ENCODE data around the gene PLSCR3. TPM values are rescaled to one million over a fixed set of nuclear protein-coding genes. Genes with fewer than 3 reads are reported as not detected.

Gene PLSCR3
- polyA plus RNA-seq, 1 experiment, result 76.1 TPM

DNA sequence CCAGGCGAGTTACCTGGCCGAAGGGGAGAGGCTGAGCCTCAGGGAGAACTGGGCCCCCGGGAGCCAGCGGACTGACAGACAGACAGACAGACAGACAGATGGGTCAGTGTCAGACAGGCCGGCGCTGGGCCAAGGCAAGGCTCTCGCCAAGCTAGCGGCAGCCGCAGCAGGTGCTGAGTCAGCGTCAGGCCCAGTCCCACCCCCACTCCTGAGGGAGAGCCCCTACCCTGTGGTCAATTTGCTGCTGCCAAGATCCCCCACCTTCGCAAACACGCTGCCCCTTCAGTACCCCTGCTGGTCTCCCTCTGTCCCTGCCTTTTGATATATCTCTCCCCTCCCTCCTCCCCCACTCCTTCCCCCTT, 46.5 kb upstream of the PLSCR3 start:
- no peaks in the 10 kb centered on the region for H3K36me3 ChIP-seq (ENCODE audit: control insufficient read depth, insufficient read depth, low read length)
- POLR2A ChIA-PET, result no interaction called here
- no peak overlapping the region for H3K4me3 ChIP-seq (ENCODE audit: low read depth, low read length)
- TF ChIP-seq, protein P1, sequence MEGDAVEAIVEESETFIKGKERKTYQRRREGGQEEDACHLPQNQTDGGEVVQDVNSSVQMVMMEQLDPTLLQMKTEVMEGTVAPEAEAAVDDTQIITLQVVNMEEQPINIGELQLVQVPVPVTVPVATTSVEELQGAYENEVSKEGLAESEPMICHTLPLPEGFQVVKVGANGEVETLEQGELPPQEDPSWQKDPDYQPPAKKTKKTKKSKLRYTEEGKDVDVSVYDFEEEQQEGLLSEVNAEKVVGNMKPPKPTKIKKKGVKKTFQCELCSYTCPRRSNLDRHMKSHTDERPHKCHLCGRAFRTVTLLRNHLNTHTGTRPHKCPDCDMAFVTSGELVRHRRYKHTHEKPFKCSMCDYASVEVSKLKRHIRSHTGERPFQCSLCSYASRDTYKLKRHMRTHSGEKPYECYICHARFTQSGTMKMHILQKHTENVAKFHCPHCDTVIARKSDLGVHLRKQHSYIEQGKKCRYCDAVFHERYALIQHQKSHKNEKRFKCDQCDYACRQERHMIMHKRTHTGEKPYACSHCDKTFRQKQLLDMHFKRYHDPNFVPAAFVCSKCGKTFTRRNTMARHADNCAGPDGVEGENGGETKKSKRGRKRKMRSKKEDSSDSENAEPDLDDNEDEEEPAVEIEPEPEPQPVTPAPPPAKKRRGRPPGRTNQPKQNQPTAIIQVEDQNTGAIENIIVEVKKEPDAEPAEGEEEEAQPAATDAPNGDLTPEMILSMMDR (IDR thresholded peaks at IDR 0.05; ENCODE audit: insufficient read depth, low read depth, low read length), result no peak
- H3K27me3 ChIP-seq (ENCODE audit: control insufficient read depth, insufficient read depth, low read length), result peaks cover 25% of the 10 kb centered on the region
- no peak for DNase-seq (ENCODE audit: low read depth)
- CTCF ChIA-PET, result interaction anchor here (1.0 to 2.3 kb wide), 6 partner anchors 36 to 620 kb away, joined by 3 to 17 read pairs (median 4); partner anchors contain the start of genes SENP3 and TMEM95

GRCh38 chr17:7440113-7440833, 45.9 kb upstream of the PLSCR3 start:
- H3K36me3 ChIP-seq (ENCODE audit: control insufficient read depth, insufficient read depth, low read length), result no peaks in the 10 kb centered on the region
- no peak for DNase-seq (ENCODE audit: low read depth)
- peak overlapping the region; percentile 38 for H3K4me3 ChIP-seq (ENCODE audit: low read depth, low read length)
- ChIA-PET CTCF (interaction anchor here (0.7 to 2.3 kb wide), 7 partner anchors 36 to 620 kb away, joined by 3 to 17 read pairs (median 3); partner anchors contain the start of genes SENP3, TMEM95 and ZBTB4), POLR2A (interaction anchor here (0.6 kb wide), 1 partner anchor 129 kb away, joined by 18 read pairs; no protein-coding TSS in a partner anchor)
- TF ChIP-seq, protein P1 (IDR thresholded peaks at IDR 0.05; ENCODE audit: insufficient read depth, low read depth, low read length), result no peak
- peaks cover 23% of the 10 kb centered on the region for H3K27me3 ChIP-seq (ENCODE audit: control insufficient read depth, insufficient read depth, low read length)

GRCh38 chr17:7439462-7440112, 45.3 kb upstream of the PLSCR3 start, which contains the start of gene FGF11:
Gene FGF11, plus strand, starts transcription at chr17:7439512. Its CDS starts 109 bp downstream, at chr17:7439621.
- no peaks in the 10 kb centered on the region for H3K36me3 ChIP-seq (ENCODE audit: control insufficient read depth, insufficient read depth, low read length)
- TF ChIP-seq, protein P1 (IDR thresholded peaks at IDR 0.05; ENCODE audit: insufficient read depth, low read depth, low read length), result no peak
- peak within 1 kb of the TSS; percentile 38 for H3K4me3 ChIP-seq (ENCODE audit: low read depth, low read length)
- no peak for DNase-seq (ENCODE audit: low read depth)
- H3K27me3 ChIP-seq (ENCODE audit: control insufficient read depth, insufficient read depth, low read length), result peaks cover 23% of the 10 kb centered on the region
- CTCF ChIA-PET, result interaction anchor here (0.7 to 2.3 kb wide), 5 partner anchors 40 to 195 kb away, joined by 3 to 17 read pairs (median 3); partner anchors contain the start of genes SENP3, TMEM95 and ZBTB4
- POLR2A ChIA-PET, result no interaction called here

- ChIA-PET CTCF (interaction anchor here (0.6 to 5.4 kb wide), 6 partner anchors 8 to 150 kb away, joined by 3 to 45 read pairs (median 7); partner anchors contain the start of genes SOX15 and TMEM95), POLR2A (no interaction called here)
- H3K27me3 ChIP-seq (ENCODE audit: control insufficient read depth, insufficient read depth, low read length), result peaks cover 23% of the 10 kb centered on the region
- TF ChIP-seq, protein P1 (IDR thresholded peaks at IDR 0.05; ENCODE audit: insufficient read depth, low read depth, low read length), result no peak
- H3K4me3 ChIP-seq (ENCODE audit: low read depth, low read length), result peak overlapping the region; percentile 38; the same call in 1 of the 2 replicates
- no peaks in the 10 kb centered on the region for H3K36me3 ChIP-seq (ENCODE audit: control insufficient read depth, insufficient read depth, low read length)
- DNase-seq (ENCODE audit: low read depth), result no peak
Measured at GRCh38 chr17:7438656-7439460, 44.5 kb upstream of the PLSCR3 start.

Data from BJ (cell line).